Left renal pelvis (tissue), 4 donors: ENCODE results near the gene CSNK1G1. TPM values are rescaled to one million over a fixed set of nuclear protein-coding genes. Genes with fewer than 3 reads are reported as not detected.
"Not testable (repeated sequence)": the region's sequence is repeated elsewhere in the genome, so short reads cannot be mapped to it uniquely, and the experiment has no call there.

Experiments used
- DNase-seq, 4 donors: peaks; one replicate each; pipeline ENCODE4 v3.0.0-alpha.2; 2013; ENCODE audit warnings: low read depth in 4 of 4, low spot score in 3 of 4
- polyA plus RNA-seq, 4 donors: library from polyadenylated mRNA; unstranded; fragments of 120-200 nt; gene quantifications; one replicate each; pipeline ENCODE4 v1.2.1, GENCODE V29; 2013; ENCODE audit not compliant: insufficient read length in 4 of 4

CSNK1G1 gene
- polyA plus RNA-seq, 4 donors, result 12.8 to 23.5 (median 21.5) TPM

GRCh38 chr15:64247535-64247905 lies 108.5 kb downstream of the CSNK1G1 start:
- DNase-seq, result no peak

- no peak for DNase-seq
Measured at GRCh38 chr15:64246364-64247189, 109.4 kb downstream of the CSNK1G1 start.

DNA sequence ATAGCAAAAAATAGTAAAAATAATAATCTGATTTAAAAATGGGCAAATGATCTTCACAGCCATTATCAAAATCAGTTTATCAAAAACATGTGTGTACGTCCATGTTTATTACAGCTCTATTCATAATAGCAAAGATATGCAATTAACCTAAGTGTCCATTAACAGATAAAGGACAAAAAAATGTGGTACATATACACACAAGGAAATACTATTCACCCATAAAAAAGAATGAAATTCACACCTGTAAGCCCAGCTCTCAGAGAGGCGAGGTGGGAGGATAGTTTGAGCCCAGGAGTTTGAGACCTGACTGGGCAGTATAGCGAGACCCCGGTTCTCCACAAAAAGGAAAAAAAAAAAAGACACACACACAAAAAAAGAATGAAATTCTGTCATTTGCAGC lies 110.6 kb downstream of the CSNK1G1 start:
- no peak for DNase-seq

DNA sequence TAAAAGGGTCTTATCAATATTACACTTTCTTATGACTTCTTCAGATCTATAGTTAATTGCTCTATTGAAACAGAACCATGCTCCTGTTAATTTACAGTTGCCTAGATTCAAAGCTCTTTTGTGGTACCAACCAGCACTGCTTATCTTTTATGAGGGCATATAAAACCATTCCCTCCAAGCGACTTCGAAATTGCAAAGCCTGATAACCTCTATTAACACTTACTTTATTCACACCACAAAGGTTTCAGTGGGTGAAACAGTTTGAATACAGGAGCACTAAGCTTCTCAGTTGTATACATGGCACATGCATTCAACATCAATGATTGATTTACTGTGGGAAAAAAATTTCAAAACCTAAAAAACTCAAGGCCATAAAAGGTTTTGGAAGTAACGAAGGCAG lies 118.3 kb downstream of the CSNK1G1 start:
- DNase-seq, result no peak

GRCh38 chr15:64236156-64236894 lies 119.6 kb downstream of the CSNK1G1 start:
- no peak for DNase-seq

GRCh38 chr15:64235552-64235951 lies 120.4 kb downstream of the CSNK1G1 start:
- DNase-seq, result no peak

GRCh38 chr15:64233299-64233698 lies 122.7 kb downstream of the CSNK1G1 start:
- DNase-seq, result no peak

GRCh38 chr15:64232400-64232799 lies 123.6 kb downstream of the CSNK1G1 start:
- DNase-seq, result no peak

DNA sequence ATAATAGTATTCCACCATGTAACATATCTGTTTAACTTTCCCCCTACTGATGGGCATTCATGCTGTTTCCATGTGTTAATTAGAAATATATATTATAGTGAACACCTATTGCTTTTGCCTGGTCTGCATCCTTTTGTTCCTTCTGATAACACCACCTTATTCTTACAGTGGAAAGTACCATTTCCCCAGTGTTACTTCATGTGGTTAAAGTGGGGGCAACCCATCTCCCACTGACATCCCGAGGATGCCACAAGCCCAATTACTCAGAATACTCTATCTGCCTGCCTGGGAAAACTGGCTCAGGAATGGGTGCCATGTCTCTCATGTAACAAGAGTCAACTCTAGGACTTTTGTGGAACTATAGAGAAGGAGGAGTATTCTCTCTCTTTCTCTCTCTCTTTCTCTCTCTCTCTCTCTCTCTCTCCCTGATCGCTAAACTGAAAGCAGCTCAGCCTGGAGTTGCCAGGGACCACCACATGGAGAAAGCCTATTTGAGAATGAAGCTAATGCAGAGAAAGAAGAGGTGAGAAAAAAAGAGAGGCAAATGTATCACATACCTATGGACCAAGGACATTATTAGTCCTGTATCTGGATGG lies 126.7 kb downstream of the CSNK1G1 start:
- DNase-seq, result no peak

GRCh38 chr15:64225804-64226203 lies 130.2 kb downstream of the CSNK1G1 start:
- no peak for DNase-seq

DNA sequence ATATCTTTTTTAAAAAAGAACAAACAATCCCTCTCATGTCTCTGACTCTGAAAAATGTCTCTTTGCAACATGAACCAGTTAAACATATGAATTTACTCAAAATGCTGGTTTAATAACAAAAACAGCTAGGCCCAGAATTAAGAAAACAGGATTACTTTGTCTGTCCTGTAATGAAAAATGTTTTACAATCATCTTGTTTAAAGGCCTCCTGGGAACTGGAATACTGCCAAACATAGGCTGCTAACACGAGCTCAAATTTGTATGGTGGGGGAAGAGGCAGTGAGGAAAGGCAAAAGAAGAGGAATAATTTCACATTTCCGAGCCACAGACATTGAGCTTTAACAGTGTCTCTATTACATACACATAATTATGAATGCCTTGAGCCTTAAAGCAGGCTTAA lies 131.5 kb downstream of the CSNK1G1 start:
- peak; percentile 56 to 73 (median 64) for DNase-seq

DNA sequence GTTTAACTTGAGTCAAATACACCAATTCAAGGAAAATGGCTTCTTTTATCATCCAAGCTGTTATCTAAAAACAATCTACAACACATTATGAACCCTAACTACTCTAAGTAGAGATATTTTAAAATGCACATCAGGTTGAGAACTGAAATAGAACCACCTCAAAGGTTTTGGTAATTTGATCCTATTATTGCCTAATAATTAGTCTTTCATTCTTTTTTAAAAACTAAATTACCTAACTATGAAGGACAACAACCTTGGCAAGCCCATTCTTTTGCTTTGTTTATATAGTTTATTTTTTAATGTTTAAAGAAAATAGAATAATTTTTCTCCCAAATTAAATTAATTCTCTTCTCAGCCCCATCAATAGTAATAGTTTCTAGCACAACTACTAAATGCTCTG lies 132.1 kb downstream of the CSNK1G1 start:
- DNase-seq, result no peak

- DNase-seq, result no peak
Measured at GRCh38 chr15:64222573-64223366, 133.2 kb downstream of the CSNK1G1 start.

- DNase-seq, result not testable (repeated sequence)
Measured at GRCh38 chr15:64221911-64222310, 134.1 kb downstream of the CSNK1G1 start.

DNA sequence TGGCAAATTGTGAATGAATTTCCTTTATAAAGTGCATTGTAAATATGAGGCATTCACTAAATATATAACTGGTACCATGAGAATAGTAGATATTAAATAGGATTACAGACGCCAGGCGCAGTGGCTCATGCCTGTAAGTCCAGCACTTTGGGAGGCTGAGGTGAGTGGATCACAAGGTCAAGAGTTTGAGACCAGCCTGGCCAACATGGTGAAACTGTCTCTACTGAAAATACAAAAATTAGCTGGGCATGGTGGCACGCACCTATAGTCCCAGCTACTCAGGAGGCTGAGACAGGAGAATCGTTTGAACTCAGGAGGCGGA lies 138.6 kb downstream of the CSNK1G1 start:
- not testable (repeated sequence) for DNase-seq

- no peak for DNase-seq
Measured at GRCh38 chr15:64216730-64217428, 139.1 kb downstream of the CSNK1G1 start.

GRCh38 chr15:64216196-64216595 lies 139.8 kb downstream of the CSNK1G1 start:
- no peak for DNase-seq

- DNase-seq, result no peak
Measured at GRCh38 chr15:64213646-64214045, 142.3 kb downstream of the CSNK1G1 start.

GRCh38 chr15:64211696-64212095 lies 144.3 kb downstream of the CSNK1G1 start:
- no peak for DNase-seq

- DNase-seq, result no peak
Measured at GRCh38 chr15:64210371-64210770, 145.6 kb downstream of the CSNK1G1 start.
